HG03097 (cell line): ENCODE data around the gene SCGB1D4.

Experiments used
- ATAC-seq: cut with Tn5 transposase; IDR thresholded peaks from one replicate; pipeline ENCODE4 v1.9.1; 2021; ENCODE audit not compliant: unreplicated experiment, low FRiP score

Gene SCGB1D4

GRCh38 chr11:62280452-62280851 is 18.4 kb downstream of the SCGB1D4 start:
- ATAC-seq = no peak

- no peak for ATAC-seq
Observed at GRCh38 chr11:62273789-62274275, 25.0 kb downstream of the SCGB1D4 start.

GRCh38 chr11:62273284-62273683 is 25.6 kb downstream of the SCGB1D4 start:
- ATAC-seq = no peak

- no peak for ATAC-seq
Observed at GRCh38 chr11:62269654-62270278, 29.1 kb downstream of the SCGB1D4 start, which contains the start of gene SCGB2A2. TSS of gene SCGB2A2 (plus strand) at chr11:62270158. CDS start at chr11:62270217, 59 bp downstream.

GRCh38 chr11:62267576-62267975 is 31.3 kb downstream of the SCGB1D4 start:
- no peak for ATAC-seq

- no peak for ATAC-seq
Observed at GRCh38 chr11:62267050-62267449, 31.8 kb downstream of the SCGB1D4 start.

- no peak for ATAC-seq
Observed at GRCh38 chr11:62266558-62266957, 32.3 kb downstream of the SCGB1D4 start.

- no peak for ATAC-seq
Observed at GRCh38 chr11:62264004-62264403, 34.9 kb downstream of the SCGB1D4 start.

GRCh38 chr11:62260261-62260953 is 38.5 kb downstream of the SCGB1D4 start:
- ATAC-seq = no peak

GRCh38 chr11:62256281-62256680 is 42.6 kb downstream of the SCGB1D4 start:
- ATAC-seq = no peak

GRCh38 chr11:62253999-62254542 is 44.8 kb downstream of the SCGB1D4 start:
- ATAC-seq = no peak

- ATAC-seq = no peak
Observed at GRCh38 chr11:62251698-62252097, 47.2 kb downstream of the SCGB1D4 start.
